HUDEP-2 (cell line): ENCODE data around the gene ABL1.
"Not testable (repeated sequence)": the region's sequence is repeated elsewhere in the genome, so short reads cannot be mapped to it uniquely, and the experiment has no call there.

Experiments
- DNase-seq, 76 experiments: peaks; one replicate each; lab custom pipeline; 2025; ENCODE audit not compliant: unreplicated experiment in 76 of 76; lab: John Stamatoyannopoulos, UW

Gene ABL1

DNA sequence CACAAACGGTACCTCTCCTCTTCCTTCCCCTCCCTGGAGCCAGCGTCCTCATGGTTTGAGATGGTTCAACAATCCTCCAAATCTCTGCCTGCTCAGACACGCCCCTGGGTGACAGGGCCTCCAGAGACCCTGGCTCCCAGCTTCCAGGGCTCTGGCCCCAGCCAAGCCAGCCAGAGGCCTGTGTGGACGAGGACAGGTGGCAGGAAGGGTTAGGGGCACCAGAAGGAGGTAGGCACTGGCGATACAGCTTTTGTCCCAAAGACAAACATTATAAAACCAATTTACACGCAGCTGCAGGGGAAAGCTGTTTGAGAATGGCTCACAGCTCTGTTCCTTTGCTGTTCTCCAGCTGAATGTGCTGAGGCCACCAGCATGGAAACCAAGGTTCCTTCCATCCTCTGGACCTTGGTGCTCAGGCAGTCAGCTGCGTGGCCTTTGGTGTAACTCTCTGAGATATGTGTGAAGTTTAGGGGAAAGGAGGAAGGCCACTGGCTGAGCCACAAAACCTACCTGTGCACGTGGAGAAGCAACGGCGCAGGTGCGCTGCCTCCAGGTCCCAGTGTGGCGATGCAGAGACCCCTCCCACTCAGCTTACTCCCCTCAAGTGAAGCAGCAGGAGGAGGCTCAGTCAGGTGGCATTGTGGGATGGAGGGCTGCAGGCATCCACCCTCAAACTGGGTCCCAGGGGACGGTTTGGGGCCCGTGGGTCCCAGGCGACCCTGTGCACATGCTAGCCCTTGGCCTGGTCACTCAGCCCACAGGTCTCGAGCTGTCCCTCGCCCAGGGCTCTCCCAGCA lies 65.8 kb downstream of the ABL1 start:
- DNase-seq: peak in 1 of 76 experiments; percentile 1

DNA sequence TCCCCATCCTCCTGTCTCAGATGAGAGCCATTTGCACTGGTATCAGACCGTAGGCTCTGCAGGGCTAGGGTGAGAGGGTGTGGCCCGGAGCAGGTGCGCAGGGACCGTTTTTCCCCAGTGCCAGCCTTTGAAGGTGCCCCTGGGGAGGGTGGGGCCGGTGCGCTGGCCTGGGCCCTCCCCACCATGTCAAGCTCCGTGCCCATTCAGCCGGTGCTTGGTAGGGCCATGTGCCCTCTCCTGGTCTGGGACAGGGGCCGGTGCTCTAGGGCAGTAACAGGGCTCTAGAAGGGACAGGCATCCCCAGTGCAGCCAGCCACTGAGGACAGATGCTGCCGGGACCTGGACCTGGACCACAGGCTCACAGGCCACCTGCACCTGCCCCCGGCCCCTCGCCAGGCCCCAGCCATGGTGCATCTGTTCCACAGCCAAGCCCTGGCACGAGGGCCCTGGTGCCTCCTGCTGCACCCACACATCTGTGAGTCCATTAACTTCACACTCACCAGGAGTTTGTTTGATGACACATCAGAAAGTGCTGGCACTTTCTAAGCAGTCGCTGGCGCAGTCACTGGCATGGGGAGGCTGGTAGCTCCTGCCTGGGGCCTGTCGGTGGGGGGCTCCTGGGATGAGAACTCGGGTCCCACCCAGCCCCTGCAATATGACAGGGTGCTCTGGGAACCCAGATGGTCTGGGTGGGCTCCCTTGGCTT lies 66.6 kb downstream of the ABL1 start:
- DNase-seq: no peak

DNA sequence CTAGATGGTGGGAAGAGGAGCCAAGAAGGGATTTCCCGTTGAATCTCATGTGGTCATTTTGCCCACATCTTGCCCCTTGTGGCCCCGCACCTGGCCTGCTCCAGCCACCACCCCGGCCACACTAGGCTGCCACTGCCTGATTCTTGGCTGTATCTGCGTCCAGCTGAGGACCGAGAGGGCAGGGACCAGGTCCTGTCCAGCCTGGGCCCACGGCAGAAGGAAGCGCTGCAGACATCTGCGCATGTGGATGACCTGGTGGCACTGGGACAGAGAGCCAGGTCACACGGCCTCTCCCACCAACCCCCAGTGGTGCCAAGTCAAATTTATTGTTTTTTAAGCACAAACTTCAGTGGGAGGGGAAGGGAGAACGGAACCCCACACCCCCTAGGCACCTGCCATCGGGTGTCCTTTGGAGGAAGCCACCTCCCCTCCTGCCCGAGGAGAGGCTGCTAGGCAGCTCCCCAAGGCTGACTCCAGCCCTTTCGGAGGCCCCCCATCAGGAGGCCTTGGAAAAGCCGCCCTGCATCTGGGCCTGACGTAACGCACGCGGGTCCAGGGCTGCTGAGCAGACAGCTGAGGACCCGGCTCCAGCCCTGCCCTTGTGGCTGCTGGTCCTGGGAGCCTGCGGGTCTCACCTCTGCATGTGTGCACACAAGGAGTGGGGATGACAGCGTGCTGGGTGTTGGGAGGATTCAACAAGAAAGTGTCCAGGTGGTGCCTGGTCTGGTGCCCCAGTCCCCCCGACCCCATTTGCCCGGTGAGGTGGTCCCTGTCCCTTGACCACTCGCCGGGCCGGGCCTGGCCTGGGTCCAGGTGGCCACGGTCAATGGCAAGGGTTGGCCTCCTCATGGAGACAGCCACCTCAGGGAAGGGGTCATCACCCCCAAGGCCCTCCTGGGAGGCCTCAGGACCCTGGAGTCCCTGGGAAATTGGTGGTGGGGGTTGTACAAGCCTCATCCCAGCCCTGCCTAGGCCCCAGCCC lies 67.4 kb downstream of the ABL1 start:
- no peak for DNase-seq

DNA sequence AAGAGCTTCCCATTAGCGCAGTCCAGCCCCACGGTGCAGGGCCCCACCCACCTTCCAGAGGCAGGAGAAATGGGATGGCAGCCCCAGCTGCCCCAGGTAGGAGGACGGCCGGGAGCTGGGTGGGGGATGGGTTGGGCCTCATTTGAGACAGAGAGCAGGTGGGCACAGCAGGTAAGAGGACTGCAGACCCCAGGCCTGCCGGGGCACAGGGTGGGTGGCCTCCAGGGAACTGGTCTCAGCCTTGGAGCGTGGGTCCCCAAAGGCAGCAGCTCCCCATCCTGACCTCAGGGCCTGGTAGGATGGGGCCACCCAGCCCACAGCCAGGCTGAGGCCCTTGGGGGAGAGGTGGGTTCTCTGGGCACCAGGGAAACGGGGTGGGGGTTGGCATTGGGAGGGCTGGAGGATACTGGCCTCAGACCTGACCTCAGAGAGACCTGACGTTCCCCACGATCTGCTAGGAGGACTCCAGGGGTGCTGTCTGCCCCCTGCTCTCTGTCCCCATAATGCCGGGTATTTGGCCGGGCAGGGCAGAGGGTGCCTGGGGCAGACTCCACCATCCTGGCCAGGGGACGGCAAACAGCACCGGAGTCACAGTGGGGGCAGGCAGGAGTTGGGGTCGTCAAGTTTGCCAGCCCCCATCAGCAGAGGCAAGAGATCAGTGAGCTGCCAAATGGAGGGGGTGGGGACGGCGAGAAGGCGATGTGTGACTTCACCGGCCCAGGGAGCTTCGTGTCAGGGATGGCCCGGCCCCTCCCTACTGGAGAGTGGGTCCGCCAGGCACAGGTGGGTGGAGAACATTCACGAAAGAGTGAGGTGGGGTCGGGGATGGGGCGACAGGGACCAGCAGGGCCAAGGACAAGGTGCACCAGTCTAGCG lies 68.4 kb downstream of the ABL1 start:
- no peak for DNase-seq

DNA sequence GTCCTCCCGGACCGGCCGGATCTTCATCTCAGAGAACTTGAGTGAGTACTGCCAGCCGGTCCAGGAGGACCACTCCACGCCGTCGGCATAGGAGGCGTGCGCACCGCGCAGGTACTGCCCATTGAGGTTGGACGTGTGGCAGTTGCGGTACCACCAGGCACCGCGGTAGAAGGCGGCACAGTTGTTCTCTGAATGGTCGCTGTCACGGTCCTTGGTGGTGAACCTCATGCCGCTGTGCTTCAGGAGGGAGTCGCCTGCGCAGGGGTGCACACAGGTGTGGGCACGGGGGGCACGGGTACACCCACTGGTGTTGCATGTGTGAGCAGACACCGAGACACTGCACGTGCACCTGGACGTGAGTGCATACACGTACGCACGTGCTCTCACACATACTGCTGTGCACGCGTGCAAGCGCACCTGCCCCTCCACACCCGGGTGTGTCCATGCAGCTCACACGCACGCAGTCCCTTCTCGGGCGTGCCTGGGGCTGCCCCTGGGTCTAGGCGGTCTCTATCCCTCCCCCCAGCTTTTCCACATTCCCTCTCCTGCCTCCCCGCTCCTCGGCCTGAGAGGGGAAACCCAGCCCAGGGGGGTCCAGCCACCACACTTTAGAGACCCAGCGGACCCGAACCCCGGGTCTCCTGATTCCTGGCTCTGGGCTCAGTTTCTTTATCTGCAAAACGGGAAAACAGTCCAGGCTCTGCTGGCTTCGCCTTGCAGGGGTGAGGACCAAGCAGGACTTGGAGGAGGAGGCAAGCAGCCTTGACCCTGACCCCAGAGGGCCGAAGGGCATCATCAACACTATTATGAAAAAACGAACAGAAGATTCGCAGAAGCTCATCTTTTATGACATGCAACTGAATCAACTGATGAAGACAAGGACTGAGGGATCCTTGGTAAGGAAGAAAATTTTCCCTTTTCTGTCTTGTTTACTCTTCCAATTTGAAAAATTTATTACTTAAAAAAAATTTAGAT lies 69.3 kb downstream of the ABL1 start:
- DNase-seq: no peak

DNA sequence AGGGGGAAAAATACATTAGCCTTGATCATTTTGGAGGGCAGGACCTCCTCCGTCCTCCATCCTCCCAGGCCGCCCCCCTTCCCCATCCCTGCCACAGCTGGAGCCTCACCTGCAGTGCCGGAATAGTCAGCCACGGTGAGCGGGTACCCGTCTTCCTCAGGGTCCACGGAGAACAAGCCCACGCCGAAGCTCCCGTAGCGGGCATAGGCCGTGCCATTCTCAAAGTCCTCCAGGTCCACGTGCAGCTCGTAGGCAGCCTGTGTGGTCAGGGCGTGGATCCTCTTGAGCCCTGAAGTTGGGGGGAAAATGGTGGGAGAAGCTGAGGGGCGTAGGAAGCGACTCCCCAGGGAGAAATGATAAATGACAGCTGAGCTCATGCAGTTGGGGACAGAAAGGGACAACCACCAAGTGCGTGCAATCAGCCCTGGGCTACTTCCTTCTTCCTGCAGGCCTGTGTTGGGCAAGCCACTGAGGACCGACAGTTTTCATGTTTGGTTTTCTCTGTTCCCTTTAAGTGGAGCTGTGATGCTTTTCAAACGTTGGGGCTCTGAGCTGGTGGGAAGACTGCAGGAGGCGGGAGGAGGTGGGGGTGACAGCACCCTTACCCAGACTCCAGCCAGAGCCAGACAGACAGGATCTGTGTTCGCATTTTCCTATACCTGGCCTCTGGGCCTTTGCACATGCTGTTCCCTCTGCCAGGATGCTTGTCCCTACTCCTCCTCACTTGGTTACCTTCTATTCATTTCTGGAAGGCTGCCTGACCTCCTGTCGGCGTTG lies 70.3 kb downstream of the ABL1 start:
- DNase-seq: no peak

DNA sequence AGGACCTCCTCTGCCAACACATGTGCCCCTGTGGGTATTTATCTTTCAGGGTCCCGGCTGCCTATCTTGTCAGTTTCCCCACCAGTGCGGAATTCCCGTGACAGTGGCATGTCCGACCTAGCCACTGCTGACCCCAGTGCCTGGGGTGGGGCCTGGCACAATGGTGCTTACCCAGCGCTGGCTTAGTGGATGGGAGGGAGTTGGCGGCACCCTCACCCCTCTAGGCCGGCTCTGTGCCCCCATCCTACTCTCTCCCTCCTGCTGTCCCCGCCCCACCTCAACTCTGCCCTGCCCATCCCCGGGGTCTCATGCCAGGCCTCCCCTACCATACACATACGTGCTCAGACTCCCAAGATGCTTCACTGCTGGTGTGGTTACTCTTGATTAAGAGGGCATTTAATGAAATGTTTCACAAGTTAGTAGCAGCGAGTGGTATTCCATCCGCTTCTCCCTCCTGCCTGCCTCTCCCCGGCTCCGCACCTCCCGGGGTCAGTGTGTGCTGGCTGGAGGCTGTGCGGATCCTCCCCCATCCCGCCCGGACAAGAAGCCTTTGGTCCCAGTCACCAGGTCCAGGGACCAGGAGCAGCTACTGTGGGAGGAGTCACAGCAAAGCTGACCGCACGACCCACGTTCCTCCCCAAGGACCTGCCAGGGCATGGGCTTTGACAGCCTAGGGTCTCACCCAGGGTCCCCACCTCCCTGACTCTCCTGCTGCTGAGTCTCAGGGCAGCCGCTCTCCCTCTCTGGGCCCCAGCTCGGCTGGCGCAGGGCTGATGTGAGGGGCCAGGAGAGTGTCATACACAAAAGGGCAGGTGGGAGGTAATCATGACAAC lies 71.1 kb downstream of the ABL1 start:
- DNase-seq: no peak

DNA sequence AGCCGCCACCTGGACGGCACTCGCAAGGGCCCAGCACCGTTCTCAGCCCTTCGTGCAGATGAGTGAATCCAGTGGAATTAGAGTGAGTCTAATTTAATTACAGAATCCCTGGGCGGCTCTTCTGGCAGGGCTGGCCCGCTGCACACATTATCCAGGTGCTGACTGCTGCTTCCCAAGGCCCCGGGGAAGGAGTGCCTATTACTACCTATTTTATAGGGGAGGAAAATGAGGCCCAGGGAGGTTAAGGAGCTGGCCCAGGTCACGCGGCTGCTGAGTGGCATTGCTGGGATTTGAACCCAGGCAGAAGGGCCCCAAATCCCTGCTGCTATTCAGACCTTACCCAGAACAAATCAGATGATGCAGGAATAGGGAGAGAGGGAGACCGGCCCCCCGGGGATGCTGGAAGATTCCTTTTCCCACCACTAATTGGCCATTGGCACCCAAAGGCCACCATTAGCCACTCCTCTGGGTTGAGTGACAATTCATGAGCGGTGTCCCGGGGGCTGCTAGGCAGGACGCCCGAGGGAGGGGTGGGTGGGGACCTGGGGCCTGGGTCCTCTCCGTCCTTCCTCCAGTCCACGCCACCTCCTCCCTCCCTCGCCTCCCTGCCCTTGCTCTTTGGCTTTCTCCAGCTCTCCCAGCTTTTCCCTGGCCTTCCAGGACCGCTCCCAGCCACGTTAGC lies 71.8 kb downstream of the ABL1 start:
- no peak for DNase-seq

DNA sequence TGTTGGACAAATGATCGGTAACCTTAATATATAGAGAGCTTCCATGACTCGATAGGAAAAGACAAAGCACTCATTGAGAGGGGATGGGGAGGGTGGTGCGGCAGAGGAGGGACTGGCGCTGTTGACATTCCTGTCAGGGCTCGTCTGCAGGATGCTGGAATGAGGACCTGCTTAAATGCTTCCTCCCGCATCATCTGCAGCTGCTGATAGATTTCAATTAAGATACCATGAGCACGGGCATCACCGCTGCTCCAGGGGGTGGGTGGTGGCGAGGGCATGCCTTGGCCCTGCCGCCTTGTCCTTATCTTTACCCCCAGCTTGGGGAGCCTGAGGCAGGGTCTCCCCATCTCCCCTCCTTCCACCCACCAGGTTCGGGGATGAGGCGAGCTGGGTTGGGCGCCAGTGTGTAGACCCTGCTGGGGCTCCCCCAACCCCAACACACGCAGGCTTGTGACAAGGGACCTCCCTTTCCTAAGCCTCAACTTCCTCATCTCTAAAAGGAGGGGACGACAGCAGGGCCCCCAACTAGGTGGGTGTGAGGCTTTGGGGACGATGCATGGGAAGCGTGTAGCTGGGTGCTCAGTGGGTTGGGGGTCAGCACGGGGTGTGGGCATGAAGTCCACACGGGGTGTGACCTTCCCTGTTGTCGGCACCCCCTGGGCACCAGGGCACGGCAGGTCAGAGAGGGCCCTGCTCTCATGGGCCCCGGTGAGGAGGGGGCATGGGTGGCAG lies 73.3 kb downstream of the ABL1 start:
- no peak for DNase-seq

DNA sequence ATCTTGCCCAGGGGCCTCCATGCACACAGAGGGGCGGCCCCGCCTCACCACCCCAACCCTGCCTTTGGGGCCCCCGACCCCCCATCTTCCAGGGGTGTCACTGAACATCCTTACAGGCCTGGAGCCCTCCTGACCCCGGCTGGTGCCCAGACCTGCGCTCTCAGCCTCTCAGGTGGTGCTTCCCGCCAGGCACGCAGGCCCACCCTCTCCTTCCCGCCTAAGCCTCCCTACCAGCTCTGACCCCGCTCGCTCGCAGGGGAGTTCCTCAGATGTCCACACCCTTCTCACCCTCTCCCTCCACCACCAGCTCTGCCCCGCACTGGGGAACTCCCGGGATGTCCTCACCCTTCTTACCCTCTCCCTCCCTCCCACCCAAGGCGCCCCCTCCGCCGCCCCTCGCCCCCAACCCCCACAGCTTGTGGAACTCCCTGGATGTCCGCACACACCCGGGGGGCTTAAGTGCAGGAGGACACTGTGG lies 73.9 kb downstream of the ABL1 start:
- no peak for DNase-seq

DNA sequence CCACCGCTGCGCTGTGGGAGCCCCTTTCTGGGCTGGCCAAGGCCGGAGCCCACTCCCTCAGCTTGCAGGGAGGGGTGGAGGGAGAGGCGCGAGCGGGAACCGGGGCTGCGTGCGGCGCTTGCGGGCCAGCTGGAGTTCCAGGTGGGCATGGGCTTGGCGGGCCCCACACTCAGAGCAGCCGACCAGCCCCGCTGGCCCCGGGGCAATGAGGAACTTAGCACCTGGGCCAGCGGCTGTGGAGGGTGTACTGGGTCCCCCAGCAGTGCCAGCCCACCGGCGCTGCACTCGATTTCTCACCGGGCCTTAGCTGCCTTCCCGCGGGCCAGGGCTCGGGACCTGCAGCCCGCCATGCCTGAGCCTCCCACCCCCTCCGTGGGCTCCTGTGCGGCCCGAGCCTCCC lies 75.0 kb downstream of the ABL1 start:
- DNase-seq: not testable (repeated sequence)

DNA sequence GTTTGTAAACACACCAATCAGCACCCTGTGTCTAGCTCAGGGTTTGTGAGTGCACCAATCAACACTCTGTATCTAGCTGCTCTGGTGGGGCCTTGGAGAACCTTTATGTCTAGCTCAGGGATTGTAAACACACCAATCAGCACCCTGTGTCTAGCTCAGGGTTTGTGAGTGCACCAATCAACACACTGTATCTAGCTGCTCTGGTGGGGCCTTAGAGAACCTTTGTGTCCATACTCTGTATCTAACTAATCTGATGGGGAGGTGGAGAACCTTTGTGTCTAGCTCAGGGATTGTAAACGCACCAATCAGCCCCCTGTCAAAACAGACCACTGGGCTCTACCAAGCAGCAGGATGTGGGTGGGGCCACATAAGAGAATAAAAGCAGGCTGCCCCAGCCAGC lies 75.6 kb downstream of the ABL1 start:
- not testable (repeated sequence) for DNase-seq

DNA sequence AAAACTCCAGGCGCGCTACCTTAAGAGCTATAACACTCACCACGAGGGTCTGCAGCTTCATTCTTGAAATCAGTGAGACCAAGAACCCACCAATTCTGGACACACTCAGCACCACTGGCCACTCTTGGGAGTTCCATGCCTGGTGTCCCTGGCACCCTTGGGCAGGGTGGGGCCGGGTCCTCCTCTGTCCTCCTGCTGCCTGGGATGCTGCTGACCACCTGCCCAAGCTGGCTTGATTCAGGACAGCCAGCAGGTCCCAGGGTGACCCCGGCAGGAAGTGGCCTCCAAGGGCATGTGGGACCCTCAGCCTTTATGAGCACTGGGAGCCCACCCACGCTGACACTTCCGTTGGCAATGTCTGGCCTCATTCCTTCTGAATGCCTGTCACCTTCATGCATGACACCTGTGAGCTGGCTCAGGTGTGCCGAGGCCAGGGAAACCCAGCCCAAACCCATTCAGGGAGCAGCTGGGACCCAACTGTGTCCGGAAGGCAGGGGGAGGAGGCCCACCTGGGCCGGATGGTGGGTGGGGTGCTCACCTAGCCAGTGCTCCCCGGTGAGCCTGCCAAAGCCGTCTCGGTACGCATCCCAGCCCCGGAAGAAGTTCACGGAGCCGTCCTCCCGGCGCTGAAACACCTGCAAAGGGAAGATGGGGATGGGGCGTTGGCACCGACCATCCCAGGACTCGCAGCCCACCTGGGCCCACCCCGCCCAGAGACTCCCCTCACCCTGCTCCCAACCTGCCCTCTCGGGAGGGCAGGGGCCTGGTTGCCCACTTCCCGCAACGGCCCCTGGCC lies 76.4 kb downstream of the ABL1 start:
- DNase-seq: no peak

DNA sequence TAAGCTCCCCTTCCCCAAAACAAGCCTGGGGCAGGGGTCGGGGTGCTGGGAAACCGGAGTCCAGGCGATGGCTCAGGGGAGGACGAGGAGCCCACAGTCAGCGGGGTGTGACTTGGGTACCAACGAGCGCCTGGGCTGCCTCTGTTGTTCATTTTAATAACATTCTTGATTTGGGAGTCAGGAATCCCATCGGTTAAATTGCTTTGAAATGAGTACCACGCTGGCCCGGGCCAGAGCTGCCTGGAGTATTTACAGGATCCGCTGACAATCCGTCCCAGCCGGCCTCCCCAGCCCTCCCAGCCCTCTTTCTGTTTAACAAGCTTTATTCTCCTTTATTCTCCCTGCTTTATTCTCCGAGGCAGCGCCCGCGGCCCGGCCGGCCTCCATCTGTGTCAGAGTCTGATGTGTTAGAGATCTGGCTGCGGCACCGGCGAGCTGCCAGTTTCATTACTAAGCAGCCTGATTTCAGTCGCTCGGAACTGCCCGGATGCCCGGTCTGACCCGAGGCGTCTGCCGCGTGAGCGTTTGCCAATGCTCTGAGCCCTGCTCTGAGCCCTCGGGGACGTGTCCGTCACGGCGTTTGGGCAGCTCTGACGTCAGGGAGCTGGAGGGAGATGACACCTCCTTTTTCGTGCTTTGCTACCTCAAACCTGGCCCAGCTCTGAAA lies 78.0 kb downstream of the ABL1 start:
- no peak for DNase-seq
